Measurements from ENCODE around the gene GRIFIN.

GRIFIN gene

DNA sequence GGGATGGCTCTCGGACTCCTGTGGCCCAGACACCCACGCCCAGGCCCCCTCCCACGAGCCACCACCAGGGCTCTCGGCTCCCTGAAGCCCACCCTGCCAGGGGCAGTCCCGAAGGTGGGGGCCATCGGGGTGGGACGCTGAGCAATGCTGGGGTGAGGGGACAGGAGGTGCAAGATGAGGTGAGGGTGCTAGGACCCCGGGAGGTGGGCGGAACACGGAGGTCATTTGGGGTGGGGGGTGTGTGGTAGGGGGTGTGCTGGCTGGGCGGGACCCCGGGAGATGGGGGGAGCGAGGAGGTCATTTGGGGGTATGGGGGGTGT is 26.4 kb upstream of the GRIFIN start:
- H3K27me3 ChIP-seq = peaks cover 23% of the 10 kb centered on the region
- H3K4me1 ChIP-seq (ENCODE audit: control insufficient read depth in 1 of 2, insufficient read depth in 1 of 2, low read depth in 1 of 2, low read length in 1 of 2) = no peaks in the 10 kb centered on the region
- H3K36me3 ChIP-seq = no peaks in the 10 kb centered on the region
- H3K27ac ChIP-seq = no peak overlapping the region
- TF ChIP-seq, protein P1, sequence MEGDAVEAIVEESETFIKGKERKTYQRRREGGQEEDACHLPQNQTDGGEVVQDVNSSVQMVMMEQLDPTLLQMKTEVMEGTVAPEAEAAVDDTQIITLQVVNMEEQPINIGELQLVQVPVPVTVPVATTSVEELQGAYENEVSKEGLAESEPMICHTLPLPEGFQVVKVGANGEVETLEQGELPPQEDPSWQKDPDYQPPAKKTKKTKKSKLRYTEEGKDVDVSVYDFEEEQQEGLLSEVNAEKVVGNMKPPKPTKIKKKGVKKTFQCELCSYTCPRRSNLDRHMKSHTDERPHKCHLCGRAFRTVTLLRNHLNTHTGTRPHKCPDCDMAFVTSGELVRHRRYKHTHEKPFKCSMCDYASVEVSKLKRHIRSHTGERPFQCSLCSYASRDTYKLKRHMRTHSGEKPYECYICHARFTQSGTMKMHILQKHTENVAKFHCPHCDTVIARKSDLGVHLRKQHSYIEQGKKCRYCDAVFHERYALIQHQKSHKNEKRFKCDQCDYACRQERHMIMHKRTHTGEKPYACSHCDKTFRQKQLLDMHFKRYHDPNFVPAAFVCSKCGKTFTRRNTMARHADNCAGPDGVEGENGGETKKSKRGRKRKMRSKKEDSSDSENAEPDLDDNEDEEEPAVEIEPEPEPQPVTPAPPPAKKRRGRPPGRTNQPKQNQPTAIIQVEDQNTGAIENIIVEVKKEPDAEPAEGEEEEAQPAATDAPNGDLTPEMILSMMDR (IDR thresholded peaks at IDR 0.05) = no peak
- H3K4me3 ChIP-seq (ENCODE audit: low read depth in 1 of 2, low read length in 1 of 2) = no peak overlapping the region
- H3K9me3 ChIP-seq = no peaks in the 10 kb centered on the region

DNA sequence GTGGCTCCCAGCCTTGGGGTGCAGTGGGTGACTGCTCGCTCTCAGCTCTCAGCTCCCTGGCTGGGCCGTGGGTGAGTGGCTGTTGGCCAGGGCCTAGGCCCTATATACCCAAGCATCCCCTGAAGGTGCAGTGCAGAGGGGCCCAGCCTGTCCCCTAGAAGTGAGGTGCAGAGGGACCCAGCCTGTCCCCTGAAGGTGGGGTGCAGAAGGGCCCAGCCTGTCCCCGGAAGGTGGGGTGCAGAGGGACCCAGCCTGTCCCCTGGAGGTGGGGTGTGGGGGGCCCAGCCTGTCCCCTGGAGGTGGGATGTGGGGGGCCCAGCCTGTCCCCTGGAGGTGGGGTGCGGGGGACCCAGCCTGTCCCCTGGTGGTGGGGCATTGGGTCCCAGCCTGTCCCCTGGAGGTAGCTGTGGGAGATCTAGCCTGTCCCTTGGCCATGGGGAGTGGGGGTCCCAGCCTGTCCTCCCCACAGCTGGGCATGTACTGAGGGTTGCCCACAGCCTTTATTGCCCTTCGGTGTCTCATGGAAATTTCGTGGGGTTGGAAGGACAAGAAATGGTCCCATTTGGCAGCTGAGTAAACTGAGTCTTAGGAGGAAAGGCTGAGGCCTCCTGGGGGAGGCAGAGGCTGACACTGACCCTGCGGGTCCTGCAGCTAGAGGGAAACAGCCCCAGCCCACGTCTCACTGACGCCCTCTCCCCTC is 25.9 kb upstream of the GRIFIN start:
- no peaks in the 10 kb centered on the region for H3K9me3 ChIP-seq
- H3K4me3 ChIP-seq (ENCODE audit: low read depth in 1 of 2, low read length in 1 of 2) = no peak overlapping the region
- H3K4me1 ChIP-seq (ENCODE audit: control insufficient read depth in 1 of 2, insufficient read depth in 1 of 2, low read depth in 1 of 2, low read length in 1 of 2) = no peaks in the 10 kb centered on the region
- H3K27ac ChIP-seq = no peak overlapping the region
- no peaks in the 10 kb centered on the region for H3K36me3 ChIP-seq
- TF ChIP-seq, protein P1 (IDR thresholded peaks at IDR 0.05) = no peak
- H3K27me3 ChIP-seq = peaks cover 23% of the 10 kb centered on the region

DNA sequence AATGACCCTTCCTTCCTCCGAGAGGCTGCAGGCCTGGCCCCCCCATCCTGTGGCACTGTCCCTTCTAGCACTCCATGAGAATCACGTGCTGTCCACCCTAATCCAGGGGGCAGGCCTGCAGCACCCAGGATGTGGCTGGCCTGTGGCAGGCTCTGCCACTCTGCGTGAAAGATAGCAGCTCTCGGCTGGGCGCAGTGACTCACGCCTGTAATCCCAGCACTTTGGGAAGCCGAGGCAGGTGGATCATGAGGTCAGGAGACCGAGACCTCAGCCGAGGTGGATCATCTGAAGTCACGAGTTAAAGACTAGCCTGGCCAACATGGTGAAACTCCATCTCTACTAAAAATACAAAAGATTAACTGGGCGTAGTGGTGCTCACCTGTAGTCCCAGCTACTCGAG is 24.5 kb upstream of the GRIFIN start:
- Histone ChIP-seq H3K4me1 (ENCODE audit: control insufficient read depth in 1 of 2, insufficient read depth in 1 of 2, low read depth in 1 of 2, low read length in 1 of 2) (no peaks in the 10 kb centered on the region), H3K27ac (no peak overlapping the region), H3K36me3 (no peaks in the 10 kb centered on the region), H3K4me3 (ENCODE audit: low read depth in 1 of 2, low read length in 1 of 2) (no peak overlapping the region), H3K27me3 (peaks cover 32% of the 10 kb centered on the region), H3K9me3 (no peaks in the 10 kb centered on the region)
- TF ChIP-seq, protein P1 (IDR thresholded peaks at IDR 0.05) = no peak

DNA sequence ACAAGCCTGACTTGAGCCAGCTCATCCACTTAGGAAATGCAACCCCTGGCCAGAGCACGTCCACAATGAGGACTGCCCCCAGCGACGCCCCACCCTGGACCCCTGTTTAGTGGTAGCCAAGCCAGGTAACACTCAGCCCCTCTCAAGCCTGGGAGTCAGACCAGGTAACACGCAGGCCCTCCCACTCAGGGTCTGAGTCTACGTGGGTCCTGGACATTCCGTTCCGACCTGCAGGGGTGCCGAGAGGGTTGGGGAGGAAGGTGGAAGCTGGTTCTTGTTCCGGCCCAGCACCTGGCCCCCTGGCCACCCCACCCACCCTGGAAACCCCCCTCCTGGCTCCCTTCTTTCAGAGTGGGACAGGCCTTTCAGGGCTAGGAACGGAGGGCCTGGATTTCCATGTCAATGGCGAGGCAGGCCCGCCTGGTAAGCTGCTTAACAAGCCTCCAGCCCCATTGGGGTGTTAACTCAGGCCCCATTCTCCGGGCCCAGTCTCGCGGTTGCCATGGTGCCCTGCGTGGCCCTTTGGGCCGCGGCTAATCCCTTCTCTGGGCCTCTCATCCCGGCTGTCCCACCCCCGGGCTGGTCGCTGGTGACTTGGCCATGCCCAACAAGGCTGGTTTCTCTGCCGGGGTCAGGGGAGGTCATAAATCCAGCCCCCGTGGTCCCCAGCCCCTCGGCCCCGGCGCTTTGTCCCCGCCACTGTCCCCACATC is 23.7 kb upstream of the GRIFIN start:
- TF ChIP-seq, protein P1 (IDR thresholded peaks at IDR 0.05) = no peak
- Histone ChIP-seq H3K36me3 (no peaks in the 10 kb centered on the region), H3K27me3 (peaks cover 36% of the 10 kb centered on the region), H3K4me1 (ENCODE audit: control insufficient read depth in 1 of 2, insufficient read depth in 1 of 2, low read depth in 1 of 2, low read length in 1 of 2) (no peaks in the 10 kb centered on the region), H3K9me3 (no peaks in the 10 kb centered on the region), H3K4me3 (ENCODE audit: low read depth in 1 of 2, low read length in 1 of 2) (no peak overlapping the region), H3K27ac (no peak overlapping the region)

DNA sequence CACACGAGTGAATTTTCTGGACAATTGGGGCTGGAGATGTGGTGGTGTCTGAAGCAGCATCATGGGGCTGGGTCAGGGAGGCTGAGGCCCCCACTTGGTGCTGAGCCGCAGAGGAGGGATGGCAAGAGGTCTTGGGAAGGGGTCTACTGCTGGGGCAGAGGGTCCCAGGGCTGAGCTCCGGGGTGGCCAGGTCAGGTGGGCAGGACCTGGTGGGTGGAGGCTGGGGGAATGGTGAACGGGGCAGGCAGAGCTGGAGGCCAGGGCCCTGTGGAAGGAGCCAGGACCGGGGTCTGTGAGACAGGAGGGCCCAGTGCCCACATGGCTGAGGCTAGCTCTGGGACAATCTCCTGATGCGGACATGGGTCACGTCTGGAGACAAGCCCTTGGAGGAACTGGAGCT is 23.0 kb upstream of the GRIFIN start:
- H3K4me3 ChIP-seq (ENCODE audit: low read depth in 1 of 2, low read length in 1 of 2) = no peak overlapping the region
- no peaks in the 10 kb centered on the region for H3K36me3 ChIP-seq
- H3K4me1 ChIP-seq (ENCODE audit: control insufficient read depth in 1 of 2, insufficient read depth in 1 of 2, low read depth in 1 of 2, low read length in 1 of 2) = no peaks in the 10 kb centered on the region
- H3K9me3 ChIP-seq = no peaks in the 10 kb centered on the region
- TF ChIP-seq, protein P1 (IDR thresholded peaks at IDR 0.05) = no peak
- no peak overlapping the region for H3K27ac ChIP-seq
- H3K27me3 ChIP-seq = peaks cover 43% of the 10 kb centered on the region

All from neutrophil (primary cell).